SU-DHL-6 (cell line): ENCODE measurements around the gene TEDC2.

ENCODE experiments used
- H2AFZ ChIP-seq: fragments of 200-600 bp; sonication (generic); 2 replicates; pipeline ENCODE4 v1.6.1; 2014; ENCODE audit warnings: low read depth, mild to moderate bottlenecking, moderate library complexity, mixed read lengths, antibody characterized with exemption, low read length; ENCODE audit not compliant: severe bottlenecking
- H3F3A ChIP-seq: fragments of 200-600 bp; shearing (Covaris generic); 2 replicates; pipeline ENCODE4 v1.6.0; 2016; ENCODE audit warnings: antibody characterized with exemption, mild to moderate bottlenecking; ENCODE audit not compliant: insufficient read depth
- H3K27ac ChIP-seq: fragments of 200-600 bp; sonication (generic); 2 replicates; pipeline ENCODE4 v1.5.1; 2016; ENCODE audit warnings: low read depth, mild to moderate bottlenecking, low read length, moderate library complexity, mixed read lengths
- H3K27me3 ChIP-seq: fragments of 200-600 bp; sonication (generic), shearing (Covaris generic); 2 replicates; pipeline ENCODE4 v1.6.0; 2014; ENCODE audit warnings: mild to moderate bottlenecking, low read length
- H3K36me3 ChIP-seq: fragments of 200-600 bp; sonication (generic); 2 replicates; pipeline ENCODE4 v1.6.1; 2014; ENCODE audit warnings: mild to moderate bottlenecking, low read length, mixed read lengths
- H3K4me2 ChIP-seq: fragments of 300-600, 200-600 bp; shearing (Covaris generic), sonication (generic); 2 replicates; pipeline ENCODE4 v1.6.0; 2014; ENCODE audit warnings: low read length, low read depth, mild to moderate bottlenecking; ENCODE audit not compliant: poor library complexity, severe bottlenecking
- H3K4me3 ChIP-seq: fragments of 200-600 bp; sonication (generic); 2 replicates; pipeline ENCODE4 v1.5.1; 2014; ENCODE audit warnings: antibody characterized with exemption, low read length, mild to moderate bottlenecking, mixed read lengths; ENCODE audit not compliant: insufficient read depth, poor library complexity, severe bottlenecking
- H3K79me2 ChIP-seq: fragments of 200-600 bp; sonication (generic); 2 replicates; pipeline ENCODE4 v1.6.1; 2014; ENCODE audit warnings: mild to moderate bottlenecking, low read length, moderate library complexity; ENCODE audit not compliant: insufficient read depth
- H3K9ac ChIP-seq: fragments of 200-600 bp; sonication (generic); 2 replicates; pipeline ENCODE4 v1.7.0; 2014; ENCODE audit warnings: mild to moderate bottlenecking, low read length
- H3K9me2 ChIP-seq: fragments of 200-600 bp; sonication (generic); replicated peaks from 2 replicates; pipeline ENCODE4 v1.6.1; 2014; ENCODE audit warnings: low read length; ENCODE audit not compliant: insufficient read depth
- H3K9me3 ChIP-seq: fragments of 200-600 bp; sonication (generic); 2 replicates; pipeline ENCODE4 v1.6.1; 2014; ENCODE audit warnings: low read length, mixed read lengths; ENCODE audit not compliant: insufficient read depth
- H4K20me1 ChIP-seq: fragments of 200-600 bp; sonication (generic); 2 replicates; pipeline ENCODE4 v1.6.1; 2014; ENCODE audit warnings: low read depth, mild to moderate bottlenecking, antibody characterized with exemption, low read length, moderate library complexity, mixed read lengths
- CTCF ChIP-seq: fragments of 200-600 bp; sonication (generic); IDR thresholded peaks from one replicate; pipeline ENCODE4 v1.5.1; 2017; ENCODE audit warnings: antibody characterized with exemption, mild to moderate bottlenecking, low read length, moderate library complexity; ENCODE audit not compliant: insufficient read depth, poor library complexity, severe bottlenecking
- EZH2phosphoT487 ChIP-seq: fragments of 200-600 bp; sonication (generic), shearing (Covaris generic); conservative IDR thresholded peaks from 2 replicates; pipeline ENCODE4 v1.6.1; 2018; ENCODE audit warnings: mild to moderate bottlenecking, antibody characterized with exemption, low read length, moderate library complexity, mixed read lengths

TEDC2 gene

GRCh38 chr16:2472488-2472864 is 12.6 kb downstream of the TEDC2 start:
- H3K4me3 ChIP-seq: no peak overlapping the region
- H3K9me2 ChIP-seq: no peaks in the 10 kb centered on the region
- no peaks in the 10 kb centered on the region; the same call in 1 of the 2 replicates for H4K20me1 ChIP-seq
- H3K36me3 ChIP-seq: no peaks in the 10 kb centered on the region
- TF ChIP-seq EZH2phosphoT487 (no peak), CTCF (no peak)
- no peaks in the 10 kb centered on the region for H3K9me3 ChIP-seq
- H3F3A ChIP-seq: peaks cover 12% of the 10 kb centered on the region; the same call in 1 of the 2 replicates
- no peak overlapping the region for H3K4me2 ChIP-seq
- H2AFZ ChIP-seq: no peak overlapping the region
- no peaks in the 10 kb centered on the region for H3K27me3 ChIP-seq
- H3K27ac ChIP-seq: no peak overlapping the region
- H3K79me2 ChIP-seq: no peaks in the 10 kb centered on the region
- H3K9ac ChIP-seq: no peak overlapping the region

GRCh38 chr16:2472885-2473445 is 13.1 kb downstream of the TEDC2 start:
- Histone ChIP-seq H3K27me3 (no peaks in the 10 kb centered on the region), H3K27ac (no peak overlapping the region), H2AFZ (no peak overlapping the region), H3K9me3 (no peaks in the 10 kb centered on the region), H3K9ac (peak overlapping the region; percentile 98; the same call in 1 of the 2 replicates), H3K4me3 (no peak overlapping the region), H3K4me2 (peak overlapping the region; percentile 65), H3K9me2 (no peaks in the 10 kb centered on the region), H4K20me1 (no peaks in the 10 kb centered on the region; the same call in 1 of the 2 replicates), H3K79me2 (no peaks in the 10 kb centered on the region), H3K36me3 (no peaks in the 10 kb centered on the region), H3F3A (peaks cover 12% of the 10 kb centered on the region; the same call in 1 of the 2 replicates)
- TF ChIP-seq CTCF: no peak
- TF ChIP-seq EZH2phosphoT487: no peak

- TF ChIP-seq EZH2phosphoT487: no peak
- TF ChIP-seq CTCF: no peak
- H3K9me3 ChIP-seq: no peaks in the 10 kb centered on the region
- no peaks in the 10 kb centered on the region; the same call in 1 of the 2 replicates for H4K20me1 ChIP-seq
- peak overlapping the region; percentile 98; the same call in 1 of the 2 replicates for H3K9ac ChIP-seq
- H3K9me2 ChIP-seq: no peaks in the 10 kb centered on the region
- no peak overlapping the region for H3K4me3 ChIP-seq
- H3K27ac ChIP-seq: no peak overlapping the region
- H3K79me2 ChIP-seq: no peaks in the 10 kb centered on the region
- no peak overlapping the region for H2AFZ ChIP-seq
- peak overlapping the region; percentile 65 for H3K4me2 ChIP-seq
- no peaks in the 10 kb centered on the region for H3K27me3 ChIP-seq
- H3K36me3 ChIP-seq: no peaks in the 10 kb centered on the region
- H3F3A ChIP-seq: peaks cover 12% of the 10 kb centered on the region; the same call in 1 of the 2 replicates
Observed at GRCh38 chr16:2473446-2473926, 13.6 kb downstream of the TEDC2 start.
